DMS 273 treated with DMSO at 0.1 percent for 48 hours (cell line): ENCODE data around the gene CLEC17A.
"Not testable (repeated sequence)": the region's sequence is repeated elsewhere in the genome, so short reads cannot be mapped to it uniquely, and the experiment has no call there.

Source experiments
- DNase-seq: peaks from one replicate; lab custom pipeline; 2025; lab: John Stamatoyannopoulos, UW

CLEC17A gene

GRCh38 chr19:14580623-14581237, 2.2 kb upstream of the CLEC17A start:
- DNase-seq = no peak

GRCh38 chr19:14584372-14584771, 1.5 kb downstream of the CLEC17A start:
- not testable (repeated sequence) for DNase-seq

- not testable (repeated sequence) for DNase-seq
These were observed 2.3 kb downstream of the CLEC17A start for GRCh38 chr19:14585187-14585586.

GRCh38 chr19:14589433-14589832, 6.5 kb downstream of the CLEC17A start:
- not testable (repeated sequence) for DNase-seq

- no peak for DNase-seq
These were observed 12.7 kb downstream of the CLEC17A start for GRCh38 chr19:14595558-14595957.

GRCh38 chr19:14599548-14600147, 16.8 kb downstream of the CLEC17A start:
- no peak for DNase-seq

- no peak for DNase-seq
These were observed 21.1 kb downstream of the CLEC17A start for GRCh38 chr19:14603990-14604387.

- DNase-seq = no peak
These were observed 23.7 kb downstream of the CLEC17A start for GRCh38 chr19:14606627-14607026.

- DNase-seq = no peak
These were observed 28.2 kb downstream of the CLEC17A start for GRCh38 chr19:14611051-14611450.

GRCh38 chr19:14612242-14612641, 29.4 kb downstream of the CLEC17A start:
- DNase-seq = not testable (repeated sequence)

- no peak for DNase-seq
These were observed 29.8 kb downstream of the CLEC17A start for GRCh38 chr19:14612657-14613056.

GRCh38 chr19:14613399-14614098, 30.7 kb downstream of the CLEC17A start:
- not testable (repeated sequence) for DNase-seq

- DNase-seq = no peak
These were observed 31.2 kb downstream of the CLEC17A start for GRCh38 chr19:14614099-14614412.

- DNase-seq = no peak
These were observed 32.7 kb downstream of the CLEC17A start for GRCh38 chr19:14615623-14616022.

GRCh38 chr19:14616407-14616806, 33.5 kb downstream of the CLEC17A start:
- no peak for DNase-seq

GRCh38 chr19:14619404-14619803, 36.5 kb downstream of the CLEC17A start:
- no peak for DNase-seq

GRCh38 chr19:14624491-14624890, 41.6 kb downstream of the CLEC17A start:
- DNase-seq = not testable (repeated sequence)

GRCh38 chr19:14629557-14629956, 46.7 kb downstream of the CLEC17A start:
- DNase-seq = no peak

GRCh38 chr19:14632286-14632685, 49.4 kb downstream of the CLEC17A start:
- DNase-seq = no peak

- DNase-seq = no peak
These were observed 56.8 kb downstream of the CLEC17A start for GRCh38 chr19:14639536-14640277.

GRCh38 chr19:14648506-14648905, 65.6 kb downstream of the CLEC17A start:
- DNase-seq = no peak

GRCh38 chr19:14649020-14649419, 66.1 kb downstream of the CLEC17A start:
- no peak for DNase-seq

- no peak for DNase-seq
These were observed 67.3 kb downstream of the CLEC17A start for GRCh38 chr19:14650161-14650560.
